ENCODE measurements around the gene MCM7. TPM values are rescaled to one million over a fixed set of nuclear protein-coding genes. Genes with fewer than 3 reads are reported as not detected.

Gene MCM7
- total and polyA plus RNA-seq, 2 donors from 2014 or later, result 21.0 to 47.2 TPM

DNA sequence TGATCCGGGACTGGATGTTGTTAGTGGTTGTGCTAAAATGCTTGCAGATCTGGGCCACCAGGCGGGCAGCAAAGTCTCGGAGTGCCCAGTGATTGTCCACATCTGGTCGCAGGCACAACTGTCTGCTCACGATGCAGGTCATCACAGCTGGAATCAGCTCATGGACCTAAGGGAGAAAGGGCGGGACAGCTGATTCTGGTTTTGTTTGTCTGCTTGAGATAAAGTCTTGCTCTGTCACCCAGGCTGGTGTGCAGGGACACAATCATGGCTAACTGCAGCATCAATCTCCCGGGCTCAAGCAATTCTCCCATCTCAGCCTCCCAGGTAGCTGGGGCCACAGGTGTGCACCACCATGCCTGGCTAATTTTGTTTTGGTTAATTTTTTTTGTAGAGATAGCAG is 10.0 kb upstream of the MCM7 start:
- FAIRE-seq, result no peak
- TF ChIP-seq, protein P1, sequence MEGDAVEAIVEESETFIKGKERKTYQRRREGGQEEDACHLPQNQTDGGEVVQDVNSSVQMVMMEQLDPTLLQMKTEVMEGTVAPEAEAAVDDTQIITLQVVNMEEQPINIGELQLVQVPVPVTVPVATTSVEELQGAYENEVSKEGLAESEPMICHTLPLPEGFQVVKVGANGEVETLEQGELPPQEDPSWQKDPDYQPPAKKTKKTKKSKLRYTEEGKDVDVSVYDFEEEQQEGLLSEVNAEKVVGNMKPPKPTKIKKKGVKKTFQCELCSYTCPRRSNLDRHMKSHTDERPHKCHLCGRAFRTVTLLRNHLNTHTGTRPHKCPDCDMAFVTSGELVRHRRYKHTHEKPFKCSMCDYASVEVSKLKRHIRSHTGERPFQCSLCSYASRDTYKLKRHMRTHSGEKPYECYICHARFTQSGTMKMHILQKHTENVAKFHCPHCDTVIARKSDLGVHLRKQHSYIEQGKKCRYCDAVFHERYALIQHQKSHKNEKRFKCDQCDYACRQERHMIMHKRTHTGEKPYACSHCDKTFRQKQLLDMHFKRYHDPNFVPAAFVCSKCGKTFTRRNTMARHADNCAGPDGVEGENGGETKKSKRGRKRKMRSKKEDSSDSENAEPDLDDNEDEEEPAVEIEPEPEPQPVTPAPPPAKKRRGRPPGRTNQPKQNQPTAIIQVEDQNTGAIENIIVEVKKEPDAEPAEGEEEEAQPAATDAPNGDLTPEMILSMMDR (IDR thresholded peaks at IDR 0.05; ENCODE audit: borderline replicate concordance, extremely low read depth, insufficient read depth), result no peak
- intact Hi-C loops (cut with DNase I), result no loop called here

DNA sequence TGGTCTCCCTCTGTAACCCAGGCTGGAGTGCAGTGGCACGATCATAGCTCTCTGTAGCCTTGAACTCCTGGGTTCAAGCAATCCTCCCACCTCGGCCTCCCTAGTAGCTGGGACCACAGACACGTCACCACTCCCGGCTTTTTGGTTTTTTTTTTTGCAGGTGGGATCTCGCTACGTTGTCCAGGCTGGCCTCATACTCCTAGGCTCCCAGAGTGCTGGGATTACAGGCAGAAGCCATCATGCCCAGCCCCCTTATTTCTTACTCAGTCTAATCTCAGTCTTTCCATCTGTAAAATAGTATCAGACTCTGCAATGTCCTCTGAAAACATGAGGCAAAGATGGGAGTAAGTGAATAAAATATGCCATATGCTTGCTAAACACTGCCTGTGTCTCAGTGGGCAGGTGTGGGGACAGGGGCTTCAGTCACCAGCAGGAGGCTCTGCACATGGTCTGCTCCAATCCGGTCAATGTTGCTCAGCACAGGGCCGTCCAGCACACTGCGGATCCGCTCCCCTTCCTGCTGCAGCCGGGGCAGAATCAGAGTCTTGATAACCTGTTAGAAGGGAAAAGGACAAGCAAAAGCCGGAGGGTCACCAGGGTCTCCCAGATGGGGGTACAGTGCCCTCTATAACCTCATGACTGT is 8.4 kb upstream of the MCM7 start:
- TF ChIP-seq, protein P1 (IDR thresholded peaks at IDR 0.05; ENCODE audit: borderline replicate concordance, extremely low read depth, insufficient read depth), result no peak
- no peak for FAIRE-seq
- Histone ChIP-seq H3K36me3 (ENCODE audit: control insufficient read depth in 2 of 3, insufficient read depth in 3 of 3, low read length in 3 of 3) (peaks cover 0 to 20% (median 14%) of the 10 kb centered on the region in 3 donors), H3K4me1 (ENCODE audit: control insufficient read depth in 2 of 3, insufficient read depth in 2 of 3, low read depth in 1 of 3, low read length in 3 of 3) (no peaks in the 10 kb centered on the region), H3K9ac (ENCODE audit: low read length in 3 of 3) (no peak overlapping the region), H3K27ac (ENCODE audit: low read depth in 2 of 2, low read length in 2 of 2) (no peak overlapping the region), H3K4me3 (ENCODE audit: low read length in 3 of 3) (no peak overlapping the region), H3K9me3 (ENCODE audit: control insufficient read depth in 2 of 3, insufficient read depth in 1 of 3, low read length in 3 of 3) (no peaks in the 10 kb centered on the region), H3K27me3 (ENCODE audit: control insufficient read depth, insufficient read depth, low read length) (no peaks in the 10 kb centered on the region)
- intact Hi-C loops (cut with DNase I), result no loop called here
- peak in 1 of 5 donors; percentile 36 for DNase-seq

More for the DNA sequence above, 10.0 kb upstream of the MCM7 start:
- Histone ChIP-seq H3K27ac (ENCODE audit: low read depth in 2 of 2, low read length in 2 of 2) (no peak overlapping the region), H3K27me3 (ENCODE audit: control insufficient read depth, insufficient read depth, low read length) (no peaks in the 10 kb centered on the region), H3K9me3 (ENCODE audit: control insufficient read depth in 2 of 3, insufficient read depth in 1 of 3, low read length in 3 of 3) (no peaks in the 10 kb centered on the region), H3K9ac (ENCODE audit: low read length in 3 of 3) (no peak overlapping the region), H3K4me1 (ENCODE audit: control insufficient read depth in 2 of 3, insufficient read depth in 2 of 3, low read depth in 1 of 3, low read length in 3 of 3) (no peaks in the 10 kb centered on the region), H3K4me3 (ENCODE audit: low read length in 3 of 3) (no peak overlapping the region), H3K36me3 (ENCODE audit: control insufficient read depth in 2 of 3, insufficient read depth in 3 of 3, low read length in 3 of 3) (peaks cover 0 to 16% (median 14%) of the 10 kb centered on the region in 3 donors)
- no peak for DNase-seq

DNA sequence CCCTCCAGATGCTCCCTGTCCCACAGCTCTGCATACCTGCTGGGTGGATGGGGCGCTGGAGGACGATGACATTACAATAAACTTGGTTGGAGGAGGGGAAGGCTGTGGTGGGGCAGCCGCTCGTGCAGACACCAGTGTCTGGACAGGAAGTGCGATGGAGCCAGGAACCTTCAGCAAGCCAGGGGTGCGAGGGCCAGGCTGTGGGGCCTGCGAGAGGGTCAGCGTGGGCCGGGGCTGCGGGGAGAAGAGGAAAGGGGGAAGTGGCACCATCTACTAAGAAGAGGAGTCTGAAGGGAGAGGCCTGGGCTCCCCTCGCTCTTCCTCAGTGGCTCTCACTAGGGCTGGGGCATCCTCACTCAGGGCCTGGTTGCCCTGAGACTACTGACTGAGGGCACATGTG is 6.7 kb upstream of the MCM7 start:
- FAIRE-seq, result no peak
- H3K9me3 ChIP-seq (ENCODE audit: control insufficient read depth in 2 of 3, insufficient read depth in 1 of 3, low read length in 3 of 3), result no peaks in the 10 kb centered on the region
- intact Hi-C loops (cut with DNase I), result no loop called here

More for the DNA sequence above, 6.7 kb upstream of the MCM7 start:
- no peaks in the 10 kb centered on the region for H3K4me1 ChIP-seq (ENCODE audit: control insufficient read depth in 2 of 3, insufficient read depth in 2 of 3, low read depth in 1 of 3, low read length in 3 of 3)
- peak in 1 of 5 donors; percentile 54 for DNase-seq
- no peak overlapping the region for H3K27ac ChIP-seq (ENCODE audit: low read depth in 2 of 2, low read length in 2 of 2)
- H3K36me3 ChIP-seq (ENCODE audit: control insufficient read depth in 2 of 3, insufficient read depth in 3 of 3, low read length in 3 of 3), result peaks cover 0 to 20% (median 7%) of the 10 kb centered on the region in 3 donors
- TF ChIP-seq, protein P1 (IDR thresholded peaks at IDR 0.05; ENCODE audit: borderline replicate concordance, extremely low read depth, insufficient read depth), result no peak
- H3K27me3 ChIP-seq (ENCODE audit: control insufficient read depth, insufficient read depth, low read length), result no peaks in the 10 kb centered on the region
- no peak overlapping the region for H3K4me3 ChIP-seq (ENCODE audit: low read length in 3 of 3)
- H3K9ac ChIP-seq (ENCODE audit: low read length in 3 of 3), result no peak overlapping the region

All from kidney (tissue), 14 donors.